ENCODE data around the gene FAM193A.
A peak's percentile ranks its signal among the peaks of the same experiment; 100 is the strongest.

Gene FAM193A

DNA sequence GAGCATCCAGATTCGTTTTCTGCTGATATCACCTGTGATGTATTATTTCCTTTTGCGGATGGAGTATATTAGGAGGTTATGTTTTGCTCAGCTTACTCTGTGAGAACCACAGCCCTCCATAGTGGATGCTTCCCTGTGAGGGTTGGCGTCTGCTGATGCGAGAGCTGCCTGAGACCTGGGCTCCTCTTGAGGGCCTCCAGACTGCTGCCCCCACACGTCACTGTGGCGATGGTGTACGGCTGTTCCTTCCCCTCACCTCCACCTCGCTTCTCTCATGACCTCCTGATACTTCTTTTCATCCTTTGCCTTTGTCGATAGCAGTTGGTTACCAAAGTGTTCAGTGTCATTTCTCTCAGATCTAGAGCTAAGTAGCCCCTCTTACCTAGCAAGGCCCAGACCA, 148.0 kb downstream of the FAM193A start:
- Histone ChIP-seq H3K4me1 (ENCODE audit: control insufficient read depth, insufficient read depth, low read depth, low read length) (peaks cover 2% of the 10 kb centered on the region), H3K18ac (ENCODE audit: low read depth in 1 of 2, low read length in 2 of 2) (no peak overlapping the region), H2BK5ac (ENCODE audit: low read depth, low read length, poor library complexity, severe bottlenecking) (no peak overlapping the region), H2AFZ (ENCODE audit: low read depth, low read length) (no peak overlapping the region), H4K91ac (ENCODE audit: low read length) (no peak overlapping the region), H3K9me3 (ENCODE audit: control insufficient read depth, low read length) (no peaks in the 10 kb centered on the region), H3K4me3 (ENCODE audit: insufficient read depth in 1 of 2, low read depth in 1 of 2, low read length in 2 of 2) (no peak overlapping the region), H3K14ac (ENCODE audit: low read length in 2 of 2) (no peak overlapping the region), H3K9ac (ENCODE audit: low read length) (no peak overlapping the region), H3K4ac (ENCODE audit: low read depth in 1 of 2, low read length in 2 of 2) (no peak overlapping the region), H3K27me3 (ENCODE audit: control insufficient read depth in 1 of 2, insufficient read depth in 1 of 2, low read length in 2 of 2) (no peaks in the 10 kb centered on the region), H3K23ac (ENCODE audit: low read length in 2 of 2) (no peak overlapping the region), H3K27ac (ENCODE audit: low read length, poor library complexity, severe bottlenecking) (no peak overlapping the region), H3K36me3 (ENCODE audit: control insufficient read depth in 1 of 2, insufficient read depth in 2 of 2, low read depth in 1 of 2, low read length in 2 of 2) (peaks cover 34 to 75% of the 10 kb centered on the region in 2 experiments), H2BK15ac (ENCODE audit: low read depth, poor library complexity, severe bottlenecking) (no peak overlapping the region), H4K8ac (ENCODE audit: low read length) (no peak overlapping the region), H2AK5ac (ENCODE audit: low read length, severe bottlenecking) (no peak overlapping the region), H3K4me2 (ENCODE audit: low read length, poor library complexity, severe bottlenecking) (no peak overlapping the region), H2BK12ac (ENCODE audit: low read length in 2 of 2) (no peak overlapping the region), H3K79me1 (replicated peaks; ENCODE audit: low read length, poor library complexity, severe bottlenecking) (peaks cover 30% of the 10 kb centered on the region), H2BK120ac (ENCODE audit: low read depth, low read length) (no peak overlapping the region)
- WGBS: 98% methylated on average over 9 of the region's 9 CpGs
- no peak for DNase-seq

DNA sequence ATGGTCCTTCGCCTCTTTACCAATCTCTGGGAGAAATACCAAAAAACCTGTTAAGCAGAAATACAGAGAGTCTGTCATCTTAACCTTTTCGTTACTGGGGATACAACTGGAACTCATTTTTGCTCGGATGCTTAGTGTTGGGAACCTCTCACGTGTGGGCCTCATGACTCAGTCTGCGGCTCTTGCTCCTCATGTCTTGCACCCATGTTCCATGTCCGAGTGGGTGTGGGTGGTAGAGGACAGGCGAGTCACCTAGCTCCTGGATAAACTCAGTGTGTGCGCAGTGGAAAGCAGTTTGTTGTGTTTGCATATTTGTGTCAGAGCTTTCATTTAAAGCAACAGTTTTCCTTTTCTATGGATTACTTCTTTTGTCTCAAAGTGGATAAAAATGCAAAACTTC, 149.1 kb downstream of the FAM193A start:
- H3K27ac ChIP-seq (ENCODE audit: low read length, poor library complexity, severe bottlenecking): no peak overlapping the region
- no peak overlapping the region for H2BK12ac ChIP-seq (ENCODE audit: low read length in 2 of 2)
- no peak overlapping the region for H2BK120ac ChIP-seq (ENCODE audit: low read depth, low read length)
- no peak overlapping the region for H3K4me3 ChIP-seq (ENCODE audit: insufficient read depth in 1 of 2, low read depth in 1 of 2, low read length in 2 of 2)
- peak; percentile 21 for DNase-seq
- no peak overlapping the region for H3K18ac ChIP-seq (ENCODE audit: low read depth in 1 of 2, low read length in 2 of 2)
- H3K4ac ChIP-seq (ENCODE audit: low read depth in 1 of 2, low read length in 2 of 2): no peak overlapping the region
- H2BK15ac ChIP-seq (ENCODE audit: low read depth, poor library complexity, severe bottlenecking): no peak overlapping the region
- H3K4me1 ChIP-seq (ENCODE audit: control insufficient read depth, insufficient read depth, low read depth, low read length): peaks cover 9% of the 10 kb centered on the region
- no peaks in the 10 kb centered on the region for H3K27me3 ChIP-seq (ENCODE audit: control insufficient read depth in 1 of 2, insufficient read depth in 1 of 2, low read length in 2 of 2)
- no peak overlapping the region for H4K8ac ChIP-seq (ENCODE audit: low read length)
- H3K9me3 ChIP-seq (ENCODE audit: control insufficient read depth, low read length): no peaks in the 10 kb centered on the region
- no peak overlapping the region for H3K9ac ChIP-seq (ENCODE audit: low read length)
- H3K23ac ChIP-seq (ENCODE audit: low read length in 2 of 2): no peak overlapping the region
- no peak overlapping the region for H2BK5ac ChIP-seq (ENCODE audit: low read depth, low read length, poor library complexity, severe bottlenecking)
- no peak overlapping the region for H2AK5ac ChIP-seq (ENCODE audit: low read length, severe bottlenecking)
- no peak overlapping the region for H3K4me2 ChIP-seq (ENCODE audit: low read length, poor library complexity, severe bottlenecking)
- peaks cover 29% of the 10 kb centered on the region for H3K79me1 ChIP-seq (replicated peaks; ENCODE audit: low read length, poor library complexity, severe bottlenecking)
- H2AFZ ChIP-seq (ENCODE audit: low read depth, low read length): no peak overlapping the region
- peaks cover 39 to 80% of the 10 kb centered on the region in 2 experiments for H3K36me3 ChIP-seq (ENCODE audit: control insufficient read depth in 1 of 2, insufficient read depth in 2 of 2, low read depth in 1 of 2, low read length in 2 of 2)
- H3K14ac ChIP-seq (ENCODE audit: low read length in 2 of 2): no peak overlapping the region
- H4K91ac ChIP-seq (ENCODE audit: low read length): no peak overlapping the region
- 75% methylated on average over 7 of the region's 8 CpGs for WGBS

DNA sequence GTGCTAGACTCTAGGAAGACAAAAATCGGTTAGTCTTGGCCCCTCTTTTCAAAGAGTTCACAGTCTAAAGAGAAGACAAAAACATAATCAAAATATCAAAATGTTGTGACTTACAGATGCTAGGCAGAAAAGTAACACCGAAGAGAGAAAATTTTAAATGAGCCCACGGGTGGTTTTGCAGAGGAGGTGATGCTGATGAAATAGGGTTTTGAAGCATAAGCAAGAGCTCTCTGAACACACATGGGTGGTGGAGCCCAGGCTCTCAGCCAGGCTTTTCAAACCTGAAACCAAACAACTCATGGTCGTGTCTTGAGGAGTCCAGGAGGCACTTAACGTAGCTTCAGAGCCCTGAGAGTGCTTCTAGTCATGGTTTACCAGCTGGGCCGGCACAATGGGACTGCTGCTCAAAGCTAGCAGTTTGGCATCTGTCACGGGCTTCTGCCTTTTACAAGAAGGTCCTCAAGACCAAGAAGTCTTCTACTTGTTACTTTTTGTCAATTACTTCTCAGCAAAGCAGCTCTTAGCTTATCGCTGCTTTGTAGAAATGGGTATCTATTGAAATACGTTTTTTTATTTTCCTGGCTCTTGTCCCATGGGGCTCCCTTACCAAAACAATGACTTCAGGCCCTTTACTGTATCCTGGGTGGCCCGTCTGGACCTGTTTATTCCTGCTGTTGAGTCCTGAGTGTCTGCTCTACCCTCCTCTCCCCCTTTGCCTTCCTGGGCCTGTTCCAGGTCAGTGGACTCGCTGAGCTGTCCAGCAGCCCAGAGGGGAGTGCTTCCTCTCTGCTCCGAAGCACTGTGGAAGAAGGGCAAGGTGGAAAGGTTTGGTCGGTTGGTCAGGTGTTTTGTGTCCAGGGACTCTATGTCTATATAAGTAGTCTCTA, 150.2 kb downstream of the FAM193A start:
- WGBS: 95% methylated on average over 10 of the region's 13 CpGs
- no peak overlapping the region for H3K27ac ChIP-seq (ENCODE audit: low read length, poor library complexity, severe bottlenecking)
- H3K36me3 ChIP-seq (ENCODE audit: control insufficient read depth in 1 of 2, insufficient read depth in 2 of 2, low read depth in 1 of 2, low read length in 2 of 2): peaks cover 41 to 89% of the 10 kb centered on the region in 2 experiments

DNA sequence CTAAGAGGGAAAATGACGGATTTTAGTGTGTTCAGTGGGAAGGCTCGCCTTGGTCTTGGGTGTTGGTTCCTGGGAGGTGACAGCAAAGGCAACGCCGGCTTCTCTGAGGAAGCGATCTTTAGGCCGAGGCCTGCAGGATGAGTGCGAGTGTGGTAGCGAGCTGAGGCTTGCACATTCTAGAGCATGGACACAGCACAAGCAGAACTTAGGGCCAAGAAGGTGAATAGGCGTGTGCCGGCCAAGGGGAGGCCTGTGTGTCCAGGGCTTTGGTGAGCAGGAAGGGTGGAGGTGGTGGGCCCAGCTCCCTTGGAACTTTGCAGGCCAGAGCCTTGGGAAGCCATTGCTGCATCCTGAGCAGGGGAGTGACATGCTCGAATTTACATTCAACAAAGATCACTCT, 151.8 kb downstream of the FAM193A start:
- Histone ChIP-seq H2BK120ac (ENCODE audit: low read depth, low read length) (no peak overlapping the region), H3K4me1 (ENCODE audit: control insufficient read depth, insufficient read depth, low read depth, low read length) (peaks cover 10% of the 10 kb centered on the region), H3K4me2 (ENCODE audit: low read length, poor library complexity, severe bottlenecking) (no peak overlapping the region), H3K18ac (ENCODE audit: low read depth in 1 of 2, low read length in 2 of 2) (no peak overlapping the region), H3K27me3 (ENCODE audit: control insufficient read depth in 1 of 2, insufficient read depth in 1 of 2, low read length in 2 of 2) (no peaks in the 10 kb centered on the region), H2BK15ac (ENCODE audit: low read depth, poor library complexity, severe bottlenecking) (no peak overlapping the region), H2BK5ac (ENCODE audit: low read depth, low read length, poor library complexity, severe bottlenecking) (no peak overlapping the region), H3K4me3 (ENCODE audit: insufficient read depth in 1 of 2, low read depth in 1 of 2, low read length in 2 of 2) (no peak overlapping the region), H3K9me3 (ENCODE audit: control insufficient read depth, low read length) (no peaks in the 10 kb centered on the region), H3K27ac (ENCODE audit: low read length, poor library complexity, severe bottlenecking) (no peak overlapping the region), H2AK5ac (ENCODE audit: low read length, severe bottlenecking) (no peak overlapping the region), H3K14ac (ENCODE audit: low read length in 2 of 2) (no peak overlapping the region), H3K36me3 (ENCODE audit: control insufficient read depth in 1 of 2, insufficient read depth in 2 of 2, low read depth in 1 of 2, low read length in 2 of 2) (peaks cover 49 to 96% of the 10 kb centered on the region in 2 experiments), H4K91ac (ENCODE audit: low read length) (no peak overlapping the region), H3K9ac (ENCODE audit: low read length) (no peak overlapping the region), H4K8ac (ENCODE audit: low read length) (no peak overlapping the region), H3K23ac (ENCODE audit: low read length in 2 of 2) (no peak overlapping the region), H3K4ac (ENCODE audit: low read depth in 1 of 2, low read length in 2 of 2) (no peak overlapping the region), H2AFZ (ENCODE audit: low read depth, low read length) (no peak overlapping the region), H3K79me1 (replicated peaks; ENCODE audit: low read length, poor library complexity, severe bottlenecking) (peaks cover 34% of the 10 kb centered on the region), H2BK12ac (ENCODE audit: low read length in 2 of 2) (no peak overlapping the region)
- no peak for DNase-seq
- WGBS: 99% methylated on average over 11 of the region's 11 CpGs

More for the DNA sequence above, 150.2 kb downstream of the FAM193A start:
- Histone ChIP-seq H3K9ac (ENCODE audit: low read length) (no peak overlapping the region), H2AK5ac (ENCODE audit: low read length, severe bottlenecking) (no peak overlapping the region), H2BK12ac (ENCODE audit: low read length in 2 of 2) (no peak overlapping the region), H3K4me1 (ENCODE audit: control insufficient read depth, insufficient read depth, low read depth, low read length) (peaks cover 10% of the 10 kb centered on the region), H3K4me2 (ENCODE audit: low read length, poor library complexity, severe bottlenecking) (no peak overlapping the region), H3K4ac (ENCODE audit: low read depth in 1 of 2, low read length in 2 of 2) (no peak overlapping the region), H3K23ac (ENCODE audit: low read length in 2 of 2) (no peak overlapping the region), H3K4me3 (ENCODE audit: insufficient read depth in 1 of 2, low read depth in 1 of 2, low read length in 2 of 2) (no peak overlapping the region), H2BK120ac (ENCODE audit: low read depth, low read length) (no peak overlapping the region), H4K91ac (ENCODE audit: low read length) (no peak overlapping the region), H2BK5ac (ENCODE audit: low read depth, low read length, poor library complexity, severe bottlenecking) (no peak overlapping the region), H3K9me3 (ENCODE audit: control insufficient read depth, low read length) (no peaks in the 10 kb centered on the region), H3K18ac (ENCODE audit: low read depth in 1 of 2, low read length in 2 of 2) (no peak overlapping the region), H4K8ac (ENCODE audit: low read length) (no peak overlapping the region), H3K14ac (ENCODE audit: low read length in 2 of 2) (no peak overlapping the region), H2AFZ (ENCODE audit: low read depth, low read length) (no peak overlapping the region), H3K79me1 (replicated peaks; ENCODE audit: low read length, poor library complexity, severe bottlenecking) (peaks cover 34% of the 10 kb centered on the region), H3K27me3 (ENCODE audit: control insufficient read depth in 1 of 2, insufficient read depth in 1 of 2, low read length in 2 of 2) (no peaks in the 10 kb centered on the region), H2BK15ac (ENCODE audit: low read depth, poor library complexity, severe bottlenecking) (no peak overlapping the region)
- no peak for DNase-seq
